Upper lobe of left lung (tissue), 6 donors: ENCODE data around the gene PFKL. TPM values are rescaled to one million over a fixed set of nuclear protein-coding genes. Genes with fewer than 3 reads are reported as not detected.

ENCODE experiments used
- ATAC-seq, 2 donors: fragments of 200-7000 bp; cut with Tn5 transposase; one replicate each; pipeline ENCODE4 v1.9.1; 2022; ENCODE audit warnings: mild to moderate bottlenecking in 2 of 2, moderate library complexity in 2 of 2; ENCODE audit not compliant: low FRiP score in 2 of 2
- DNase-seq, 2 donors: peaks; one replicate each; pipeline ENCODE4 v3.0.0-alpha.2; 2019 to 2020
- H3K27ac ChIP-seq, 4 donors: fragments of 200-600 bp; sonication (generic); one replicate each; pipeline ENCODE4 v1.5.1; 2016 to 2019
- H3K27me3 ChIP-seq, 4 donors: fragments of 200-600 bp; sonication (generic); one replicate each; pipeline ENCODE4 v1.5.1; 2017 to 2019
- H3K36me3 ChIP-seq, 4 donors: fragments of 200-600 bp; sonication (generic); one replicate each; pipeline ENCODE4 v1.5.1; 2016 to 2019
- H3K4me1 ChIP-seq, 4 donors: fragments of 200-600 bp; sonication (generic); one replicate each; pipeline ENCODE4 v1.5.1; 2018 to 2019
- H3K4me3 ChIP-seq, 4 donors: fragments of 200-600 bp; sonication (generic); one replicate each; pipeline ENCODE4 v1.5.1; 2017 to 2019; ENCODE audit warnings: mild to moderate bottlenecking in 2 of 4, moderate library complexity in 1 of 4
- H3K9me3 ChIP-seq, 4 donors: fragments of 200-600 bp; sonication (generic); one replicate each; pipeline ENCODE4 v1.5.1; 2018 to 2019
- CTCF ChIP-seq, 6 experiments: fragments of 450-650 bp in 4 of 6; fragments of 200-600 bp in 2 of 6; sonication (generic) in 2 of 6; IDR thresholded peaks; one replicate each; pipeline ENCODE4 v1.5.1; 2016 to 2019; ENCODE audit warnings: antibody characterized with exemption in 6 of 6
- EP300 ChIP-seq, 4 donors: sonication (generic); formaldehyde crosslinking; IDR thresholded peaks; one replicate each; pipeline ENCODE4 v1.5.1; 2017; ENCODE audit warnings: antibody characterized with exemption in 4 of 4, control low read depth in 2 of 4
- POLR2A ChIP-seq, 4 donors: fragments of 450-650 bp; IDR thresholded peaks; one replicate each; pipeline ENCODE4 v1.5.1; 2016 to 2017; ENCODE audit warnings: antibody characterized with exemption in 4 of 4, mild to moderate bottlenecking in 2 of 4
- POLR2AphosphoS5 ChIP-seq, 2 donors: sonication (generic); formaldehyde crosslinking; IDR thresholded peaks; one replicate each; pipeline ENCODE4 v1.5.1; 2017; ENCODE audit warnings: antibody characterized with exemption in 2 of 2
- WGBS, 2 donors: methylation state at CpG; one replicate each; pipeline ENCODE4 v1.1.5; 2017 to 2018; 5-methylcytosine and 5-hydroxymethylcytosine counted together
- total RNA-seq, 6 donors: library from RNA; depleted of rRNA in 4 of 6; stranded (reverse); fragments of >200 nt in 4 of 6; gene quantifications; one replicate each; pipeline versions ENCODE4 v1.1.0 to v1.2.1, GENCODE V29; 2016 to 2021
- donor health status: DM: no; HTN: no; CAD: no; lungs with moderate emphysema.
- donor health status: DM: no; HTN: yes; CAD: no; lungs with severe emphysema.

The PFKL gene
- total RNA-seq, 6 donors from 2014 or later: 69.8 to 157 (median 135) TPM

- TF ChIP-seq POLR2A (IDR thresholded peaks at IDR 0.05): no peak
- TF ChIP-seq CTCF (IDR thresholded peaks at IDR 0.05): no peak
- TF ChIP-seq EP300 (IDR thresholded peaks at IDR 0.05): no peak
- TF ChIP-seq POLR2AphosphoS5 (IDR thresholded peaks at IDR 0.05): no peak
- Histone ChIP-seq H3K27me3 (peaks cover 0 to 20% (median 10%) of the 10 kb centered on the region in 4 donors), H3K9me3 (no peaks in the 10 kb centered on the region), H3K27ac (no peak overlapping the region), H3K4me3 (no peak overlapping the region), H3K36me3 (no peaks in the 10 kb centered on the region), H3K4me1 (peaks cover 6 to 56% (median 26%) of the 10 kb centered on the region in 4 donors)
- DNase-seq (no peak), ATAC-seq (no peak)
- WGBS, 2 donors: 85% methylated on average over 12 of the region's 12 CpGs; no CpG with 5 or more reads in 1 of the 2 donors
Measured at GRCh38 chr21:44349416-44349846, 49.6 kb downstream of the PFKL start.

GRCh38 chr21:44349847-44350772, 50.3 kb downstream of the PFKL start:
- ATAC-seq (no peak), DNase-seq (peak in 1 of 2 donors; percentile 87)
- no peak for TF ChIP-seq POLR2AphosphoS5 (IDR thresholded peaks at IDR 0.05)
- Histone ChIP-seq H3K27me3 (peaks cover 0 to 20% (median 10%) of the 10 kb centered on the region in 4 donors), H3K36me3 (no peaks in the 10 kb centered on the region), H3K9me3 (no peaks in the 10 kb centered on the region), H3K4me3 (peak overlapping the region in 2 of 4 donors; percentile 6 to 17), H3K4me1 (peaks cover 6 to 56% (median 28%) of the 10 kb centered on the region in 4 donors), H3K27ac (no peak overlapping the region)
- WGBS, 2 donors: 15% methylated on average over 56 of the region's 113 CpGs; no CpG with 5 or more reads in 1 of the 2 donors

GRCh38 chr21:44350773-44351481, 51.1 kb downstream of the PFKL start:
- Histone ChIP-seq H3K36me3 (no peaks in the 10 kb centered on the region), H3K4me1 (peaks cover 6 to 56% (median 28%) of the 10 kb centered on the region in 4 donors), H3K4me3 (peak overlapping the region in 1 of 4 donors; percentile 17), H3K9me3 (no peaks in the 10 kb centered on the region), H3K27ac (no peak overlapping the region), H3K27me3 (peaks cover 0 to 20% (median 10%) of the 10 kb centered on the region in 4 donors)
- TF ChIP-seq POLR2AphosphoS5 (IDR thresholded peaks at IDR 0.05) (no peak), POLR2A (IDR thresholded peaks at IDR 0.05) (no peak), EP300 (IDR thresholded peaks at IDR 0.05) (no peak), CTCF (IDR thresholded peaks at IDR 0.05) (no peak)
- DNase-seq (peak in 1 of 2 donors; percentile 79), ATAC-seq (no peak)
- 35% methylated on average over 37 of the region's 42 CpGs; no CpG with 5 or more reads in 1 of the 2 donors for WGBS, 2 donors

- Histone ChIP-seq H3K4me3 (no peak overlapping the region), H3K27me3 (peaks cover 0 to 20% (median 10%) of the 10 kb centered on the region in 4 donors), H3K4me1 (peaks cover 6 to 56% (median 28%) of the 10 kb centered on the region in 4 donors), H3K9me3 (no peaks in the 10 kb centered on the region), H3K27ac (peak overlapping the region in 1 of 4 donors; percentile 79), H3K36me3 (no peaks in the 10 kb centered on the region)
- DNase-seq: peak in 1 of 2 donors; percentile 33
- WGBS, 2 donors: 86 to 89% methylated on average over 6 to 18 of the region's 18 CpGs
- TF ChIP-seq POLR2A (IDR thresholded peaks at IDR 0.05) (no peak), POLR2AphosphoS5 (IDR thresholded peaks at IDR 0.05) (no peak), CTCF (IDR thresholded peaks at IDR 0.05) (no peak), EP300 (IDR thresholded peaks at IDR 0.05) (no peak)
- ATAC-seq: no peak
Measured at GRCh38 chr21:44351535-44352252, 51.8 kb downstream of the PFKL start.
